OCI-LY7 (cell line): ENCODE results near the gene RARA. TPM values are rescaled to one million over a fixed set of nuclear protein-coding genes. Genes with fewer than 3 reads are reported as not detected.

Experiments
- BruUV-seq: library from RNA; stranded (reverse); fragments of 400-500 nt; replicated peaks from 2 replicates; lab custom pipeline; 2021; lab: Mats Ljungman, UMichigan
- CTCF ChIA-PET: fragments of 300-600 bp; sonication (Branson Sonifier 250); formaldehyde crosslinking; loops from one replicate; lab custom pipeline; 2022; ENCODE audit warnings: antibody characterized with exemption; ENCODE audit not compliant: unreplicated experiment; lab: Charles Lee
- POLR2A ChIA-PET: fragments of 300-600 bp; sonication (Branson Sonifier 250); formaldehyde crosslinking; loops from one replicate; lab custom pipeline; 2022; ENCODE audit warnings: antibody characterized with exemption; lab: Charles Lee
- DNase-seq: peaks from one replicate; pipeline ENCODE4 v3.0.0-alpha.2; 2015; ENCODE audit warnings: low spot score
- H2AFZ ChIP-seq: fragments of 200-600 bp; sonication (generic), shearing (Covaris generic); 2 replicates; pipeline ENCODE4 v1.6.1; 2014; ENCODE audit warnings: mild to moderate bottlenecking, antibody characterized with exemption, low read length, moderate library complexity
- H3K27ac ChIP-seq: fragments of 200-600 bp; sonication (generic); 2 replicates; pipeline ENCODE4 v1.5.1; 2014; ENCODE audit warnings: mixed run types, low read depth, mild to moderate bottlenecking, moderate library complexity, low read length, inconsistent platforms; ENCODE audit not compliant: poor library complexity, severe bottlenecking
- H3K36me3 ChIP-seq: fragments of 200-600 bp; sonication (generic); 2 replicates; pipeline ENCODE4 v1.6.1; 2014; ENCODE audit warnings: mild to moderate bottlenecking, antibody characterized with exemption, low read length, moderate library complexity, mixed read lengths; ENCODE audit not compliant: insufficient read depth
- H3K4me1 ChIP-seq: fragments of 200-600 bp; sonication (generic); 2 replicates; pipeline ENCODE4 v1.5.1; 2014; ENCODE audit warnings: mild to moderate bottlenecking, low read length; ENCODE audit not compliant: insufficient read depth, poor library complexity, severe bottlenecking
- H3K4me2 ChIP-seq: fragments of 200-600 bp; sonication (generic); 2 replicates; pipeline ENCODE4 v1.6.1; 2014; ENCODE audit warnings: mild to moderate bottlenecking, low read length
- H3K4me3 ChIP-seq: fragments of 200-600 bp; sonication (generic); 2 replicates; pipeline ENCODE4 v1.5.1; 2014; ENCODE audit warnings: mild to moderate bottlenecking, low read depth, low read length; ENCODE audit not compliant: poor library complexity, severe bottlenecking
- H3K79me2 ChIP-seq: fragments of 200-600 bp; sonication (generic); 2 replicates; pipeline ENCODE4 v1.6.1; 2016; ENCODE audit warnings: low read depth, mild to moderate bottlenecking, low read length, moderate library complexity, mixed read lengths; ENCODE audit not compliant: insufficient read depth
- H3K9me2 ChIP-seq: fragments of 200-600 bp; sonication (generic); 2 replicates; pipeline ENCODE4 v1.6.1; 2016; ENCODE audit warnings: mild to moderate bottlenecking, low read length, mixed read lengths; ENCODE audit not compliant: insufficient read depth
- H3K9me3 ChIP-seq: fragments of 200-600 bp; sonication (generic); 2 replicates; pipeline ENCODE4 v1.6.1; 2014; ENCODE audit warnings: mild to moderate bottlenecking, mixed run types, low read length, mixed read lengths
- H4K20me1 ChIP-seq: fragments of 200-600 bp; sonication (generic); 2 replicates; pipeline ENCODE4 v1.6.1; 2014; ENCODE audit warnings: mild to moderate bottlenecking, antibody characterized with exemption, low read length, moderate library complexity, mixed read lengths; ENCODE audit not compliant: insufficient read depth
- CTCF ChIP-seq: fragments of 200-600 bp; sonication (generic); conservative IDR thresholded peaks from 2 replicates; pipeline ENCODE4 v1.5.1; 2014; ENCODE audit warnings: mild to moderate bottlenecking, antibody characterized with exemption, low read length, moderate library complexity, mixed read lengths
- EZH2phosphoT487 ChIP-seq: fragments of 200-600 bp; sonication (generic); IDR thresholded peaks from 2 replicates; pipeline ENCODE4 v1.6.1; 2018; ENCODE audit warnings: low read depth, borderline replicate concordance, mild to moderate bottlenecking, mixed run types, antibody characterized with exemption, low read length, moderate library complexity, mixed read lengths
- intact Hi-C: fragments of 100-400 bp; cut with micrococcal nuclease; formaldehyde crosslinking; loops from one replicate; pipeline ENCODE4 v1.10.0; 2022; ENCODE audit not compliant: unreplicated experiment
- total RNA-seq, 2 experiments: library from RNA; depleted of rRNA in 1 of 2; stranded (reverse); fragments of >200 nt in 1 of 2; shearing (Covaris generic) in 1 of 2; gene quantifications; 2 replicates each; pipeline ENCODE4 v1.2.3, GENCODE V29; 2014 to 2022

Gene RARA
- total RNA-seq, 2 experiments from 2014 or later: 3.1 to 8.6 TPM

- no peak for TF ChIP-seq EZH2phosphoT487
- no peak for TF ChIP-seq CTCF
- Histone ChIP-seq H4K20me1 (no peaks in the 10 kb centered on the region), H3K4me2 (peak overlapping the region; percentile 23; the same call in 1 of the 2 replicates), H2AFZ (no peak overlapping the region), H3K4me1 (peaks cover 41% of the 10 kb centered on the region), H3K9me3 (no peaks in the 10 kb centered on the region), H3K36me3 (no peaks in the 10 kb centered on the region), H3K79me2 (no peaks in the 10 kb centered on the region), H3K4me3 (no peak overlapping the region), H3K27ac (no peak overlapping the region), H3K9me2 (no peaks in the 10 kb centered on the region)
- CTCF ChIA-PET: interaction anchor here (0.6 kb wide), 1 partner anchor 49 kb away, joined by 4 read pairs; no protein-coding TSS in a partner anchor
- POLR2A ChIA-PET: no interaction called here
- no peak for DNase-seq
- BruUV-seq: no TSS peak
- intact Hi-C loops: no loop called here
Observed at GRCh38 chr17:40312131-40312731, 3.3 kb downstream of the RARA start.

GRCh38 chr17:40312893-40313667, 4.1 kb downstream of the RARA start:
- Histone ChIP-seq H3K36me3 (no peaks in the 10 kb centered on the region), H3K27ac (no peak overlapping the region), H3K79me2 (no peaks in the 10 kb centered on the region), H3K9me2 (no peaks in the 10 kb centered on the region), H2AFZ (no peak overlapping the region), H3K4me3 (no peak overlapping the region), H4K20me1 (no peaks in the 10 kb centered on the region), H3K9me3 (no peaks in the 10 kb centered on the region), H3K4me2 (no peak overlapping the region), H3K4me1 (peaks cover 47% of the 10 kb centered on the region)
- no peak for TF ChIP-seq CTCF
- TF ChIP-seq EZH2phosphoT487: no peak
- ChIA-PET CTCF (no interaction called here), POLR2A (no interaction called here)
- BruUV-seq: no TSS peak
- intact Hi-C loops: no loop called here
- no peak for DNase-seq
